ENCODE measurements around the gene SLC13A4.

The SLC13A4 gene

GRCh38 chr7:135774284-135774683 is 46.3 kb upstream of the SLC13A4 start:
- Histone ChIP-seq H3K4me1 (ENCODE audit: control insufficient read depth, insufficient read depth, low read length) (no peaks in the 10 kb centered on the region; the same call in 1 of the 2 replicates), H3K36me3 (ENCODE audit: control insufficient read depth in 2 of 2, insufficient read depth in 1 of 2, low read length in 2 of 2) (no peaks in the 10 kb centered on the region), H3K4me3 (ENCODE audit: low read depth, low read length) (no peak overlapping the region), H3K9me3 (ENCODE audit: control insufficient read depth, insufficient read depth, low read depth, low read length) (no peaks in the 10 kb centered on the region), H3K27ac (ENCODE audit: extremely low read depth, low read depth, low read length) (no peak overlapping the region)
- ChIA-PET POLR2A (interaction anchor here (0.6 kb wide), 1 partner anchor 957 kb away, joined by 4 read pairs; no protein-coding TSS in a partner anchor), CTCF (interaction anchor here (0.7 to 1.0 kb wide), 2 partner anchors 67 to 1342 kb away, joined by 3 read pairs; no protein-coding TSS in a partner anchor)
- TF ChIP-seq ZNF37A (tag by site-specific recombination; IDR thresholded peaks at IDR 0.05) (no peak), ZNF624 (tag by site-specific recombination; IDR thresholded peaks at IDR 0.05) (no peak), ZNF692 (tag by site-specific recombination; IDR thresholded peaks at IDR 0.05) (no peak), ZNF274 (IDR thresholded peaks at IDR 0.05; ENCODE audit: low read length) (no peak), ZNF274 (tag by site-specific recombination; IDR thresholded peaks at IDR 0.05; ENCODE audit: borderline replicate concordance) (no peak), ZSCAN30 (tag by site-specific recombination; IDR thresholded peaks at IDR 0.05) (no peak), INSM2 (tag by site-specific recombination; IDR thresholded peaks at IDR 0.05) (no peak), ZNF10 (tag by site-specific recombination; IDR thresholded peaks at IDR 0.05) (no peak), ZNF394 (tag by site-specific recombination; IDR thresholded peaks at IDR 0.05; ENCODE audit: borderline replicate concordance) (no peak), SCRT2 (tag by site-specific recombination; IDR thresholded peaks at IDR 0.05) (peak; percentile 26; the same call in 1 of the 2 replicates), MYNN (tag by site-specific recombination; IDR thresholded peaks at IDR 0.05; ENCODE audit: borderline replicate concordance) (no peak), ZFP3 (tag by site-specific recombination; IDR thresholded peaks at IDR 0.05; ENCODE audit: low read depth) (no peak), ZNF148 (tag by site-specific recombination; IDR thresholded peaks at IDR 0.05; ENCODE audit: borderline replicate concordance) (no peak), ZNF324 (tag by site-specific recombination; IDR thresholded peaks at IDR 0.05) (no peak), ZNF747 (tag by site-specific recombination; IDR thresholded peaks at IDR 0.05) (no peak), PRDM10 (tag by site-specific recombination; IDR thresholded peaks at IDR 0.05) (0 out of 2 replicates have a peak, but pooled peaks have one; percentile 16)

GRCh38 chr7:135773464-135773863 is 45.5 kb upstream of the SLC13A4 start:
- H3K4me1 ChIP-seq (ENCODE audit: control insufficient read depth, insufficient read depth, low read length): no peaks in the 10 kb centered on the region; the same call in 1 of the 2 replicates
- CTCF ChIA-PET: interaction anchor here (0.7 kb wide), 1 partner anchor 497 kb away, joined by 3 read pairs; no protein-coding TSS in a partner anchor

More at GRCh38 chr7:135773464-135773863, 45.5 kb upstream of the SLC13A4 start:
- TF ChIP-seq ZNF121 (tag by site-specific recombination; IDR thresholded peaks at IDR 0.05) (no peak), ZIC2 (tag by site-specific recombination; IDR thresholded peaks at IDR 0.05) (peak; percentile 80), ZNF114 (tag by site-specific recombination; IDR thresholded peaks at IDR 0.05) (no peak)
- Histone ChIP-seq H3K4me3 (ENCODE audit: low read depth, low read length) (no peak overlapping the region), H3K9me3 (ENCODE audit: control insufficient read depth, insufficient read depth, low read depth, low read length) (no peaks in the 10 kb centered on the region), H3K27ac (ENCODE audit: extremely low read depth, low read depth, low read length) (no peak overlapping the region), H3K36me3 (ENCODE audit: control insufficient read depth in 2 of 2, insufficient read depth in 1 of 2, low read length in 2 of 2) (no peaks in the 10 kb centered on the region)
- POLR2A ChIA-PET: no interaction called here
